NCI-H1436 treated with DMSO at 0.1 percent for 48 hours (cell line): Measurements from ENCODE around the gene MPPED1.

Experiments
- DNase-seq: peaks from one replicate; lab custom pipeline; 2025; lab: John Stamatoyannopoulos, UW

The MPPED1 gene

GRCh38 chr22:43521716-43522115, 109.9 kb downstream of the MPPED1 start:
- no peak for DNase-seq

- no peak for DNase-seq
These were observed 114.4 kb downstream of the MPPED1 start for GRCh38 chr22:43526117-43526655.

GRCh38 chr22:43526946-43527345, 115.1 kb downstream of the MPPED1 start:
- no peak for DNase-seq

- DNase-seq, result no peak
These were observed 117.0 kb downstream of the MPPED1 start for GRCh38 chr22:43528601-43529360.

GRCh38 chr22:43529461-43529860, 117.6 kb downstream of the MPPED1 start:
- DNase-seq, result no peak

- DNase-seq, result no peak
These were observed 118.1 kb downstream of the MPPED1 start for GRCh38 chr22:43529934-43530333.

GRCh38 chr22:43530349-43531201, 118.8 kb downstream of the MPPED1 start:
- no peak for DNase-seq

- no peak for DNase-seq
These were observed 119.8 kb downstream of the MPPED1 start for GRCh38 chr22:43531651-43532050.

GRCh38 chr22:43532301-43533155, 120.7 kb downstream of the MPPED1 start:
- no peak for DNase-seq

GRCh38 chr22:43533156-43533530, 121.3 kb downstream of the MPPED1 start:
- no peak for DNase-seq

GRCh38 chr22:43533656-43534428, 122.0 kb downstream of the MPPED1 start:
- DNase-seq, result no peak

GRCh38 chr22:43534916-43535315, 123.1 kb downstream of the MPPED1 start:
- no peak for DNase-seq

- DNase-seq, result no peak
These were observed 123.5 kb downstream of the MPPED1 start for GRCh38 chr22:43535336-43535735.

GRCh38 chr22:43535741-43536140, 123.9 kb downstream of the MPPED1 start:
- no peak for DNase-seq

- DNase-seq, result no peak
These were observed 125.3 kb downstream of the MPPED1 start for GRCh38 chr22:43537019-43537585.

- DNase-seq, result no peak
These were observed 128.0 kb downstream of the MPPED1 start for GRCh38 chr22:43539572-43540528.

- DNase-seq, result no peak
These were observed 128.7 kb downstream of the MPPED1 start for GRCh38 chr22:43540529-43540923.

GRCh38 chr22:43541022-43541421, 129.2 kb downstream of the MPPED1 start:
- no peak for DNase-seq

GRCh38 chr22:43541462-43542407, 129.9 kb downstream of the MPPED1 start:
- no peak for DNase-seq
